Measurements from ENCODE around the gene FSTL3.
"Not testable (repeated sequence)": the region's sequence is repeated elsewhere in the genome, so short reads cannot be mapped to it uniquely, and the experiment has no call there.

Gene FSTL3

GRCh38 chr19:676339-677105, at the start of gene FSTL3:
FSTL3 (plus strand) TSS chr19:676392; CDS start chr19:676424, 32 bp downstream.
- peak; percentile 48 for DNase-seq

GRCh38 chr19:626566-626965, 49.6 kb upstream of the FSTL3 start:
- not testable (repeated sequence) for DNase-seq

GRCh38 chr19:628168-628567, 48.0 kb upstream of the FSTL3 start:
- no peak for DNase-seq

DNA sequence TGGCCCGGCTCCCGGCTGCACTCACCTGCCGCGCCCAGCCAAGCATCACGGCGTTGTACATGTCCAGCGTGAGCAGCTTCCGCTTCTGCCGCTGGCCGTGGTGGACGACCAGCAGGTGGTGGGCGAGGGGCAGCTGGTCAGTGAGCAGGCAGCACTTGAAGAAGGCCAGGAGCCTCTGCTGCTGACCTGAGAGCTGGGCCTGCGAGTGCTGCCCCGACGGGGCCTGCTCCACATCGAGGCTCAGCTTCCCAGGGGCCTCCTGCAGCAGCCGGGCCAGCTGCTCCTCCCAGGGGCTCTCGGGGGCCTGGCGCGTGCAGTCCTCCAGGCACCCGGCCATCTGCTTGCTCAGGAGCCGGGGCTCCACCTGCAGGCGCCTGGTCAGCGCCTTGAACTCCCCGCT, 46.7 kb upstream of the FSTL3 start:
- DNase-seq: not testable (repeated sequence)

DNA sequence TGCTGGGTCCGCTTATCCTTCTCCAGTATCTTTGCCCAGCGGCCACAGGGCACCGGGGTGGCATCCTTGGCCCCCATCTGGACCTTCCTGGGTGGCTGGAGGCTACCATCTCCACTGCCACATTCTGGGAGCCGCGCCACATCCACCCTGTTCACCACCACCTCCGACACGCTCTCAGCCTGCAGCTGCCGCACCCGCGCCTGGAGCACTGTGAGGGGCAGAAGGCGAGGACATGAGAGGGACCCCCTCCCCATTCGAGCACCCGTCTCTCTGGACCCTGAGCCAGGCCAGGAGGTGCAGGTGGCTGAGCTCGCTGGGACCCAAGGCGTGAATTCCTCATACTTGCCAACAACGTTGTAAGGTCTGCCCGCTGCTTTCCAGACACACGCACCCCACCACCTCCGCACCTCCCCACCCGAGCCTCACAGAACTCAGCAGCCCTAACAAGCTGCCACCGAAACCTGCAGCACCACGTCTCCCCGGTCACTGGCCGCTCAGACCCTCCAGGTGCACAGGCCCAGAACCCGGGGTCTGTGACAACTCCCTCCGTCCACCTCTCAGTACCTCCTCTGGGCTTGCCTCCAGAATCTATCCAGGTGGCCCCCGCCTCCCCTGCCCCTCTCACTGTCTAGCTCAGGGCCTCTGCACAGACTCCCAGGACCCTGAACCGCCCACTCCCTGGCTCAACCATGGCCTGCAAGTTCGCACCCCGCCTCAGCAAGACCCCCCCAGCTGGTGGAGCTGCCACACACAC, 46.1 kb upstream of the FSTL3 start:
- DNase-seq: no peak

DNA sequence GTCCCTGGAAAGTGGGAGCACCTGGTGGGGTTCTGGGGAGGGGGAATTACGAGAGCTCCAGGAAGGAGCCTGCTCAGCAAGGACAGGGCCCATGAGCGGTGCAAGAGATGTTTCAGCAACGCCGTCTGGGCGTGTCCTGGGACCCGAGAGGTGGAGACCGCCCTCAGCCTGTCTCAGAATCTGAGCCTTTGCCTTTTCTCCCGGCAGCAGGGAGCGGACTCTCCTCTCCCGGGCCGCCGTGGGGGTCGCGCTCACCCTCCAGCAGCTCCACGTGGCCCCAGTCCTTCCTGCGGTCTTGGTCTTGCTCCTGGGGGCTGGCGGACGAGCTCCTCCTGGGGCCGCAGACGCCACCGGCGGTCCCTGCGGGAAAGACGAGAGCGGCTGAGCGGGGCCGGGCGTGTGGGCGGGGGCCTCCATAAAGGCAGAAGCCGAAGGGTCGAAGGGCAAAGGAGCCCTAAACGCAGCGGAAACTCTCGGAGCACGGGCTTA, 43.6 kb upstream of the FSTL3 start:
- peak; percentile 54 for DNase-seq

- DNase-seq: peak; percentile 99
Measured at GRCh38 chr19:633068-633785, 43.0 kb upstream of the FSTL3 start, which contains the start of gene POLRMT. POLRMT (minus strand) TSS chr19:633537; CDS start chr19:633512, 25 bp downstream.

DNA sequence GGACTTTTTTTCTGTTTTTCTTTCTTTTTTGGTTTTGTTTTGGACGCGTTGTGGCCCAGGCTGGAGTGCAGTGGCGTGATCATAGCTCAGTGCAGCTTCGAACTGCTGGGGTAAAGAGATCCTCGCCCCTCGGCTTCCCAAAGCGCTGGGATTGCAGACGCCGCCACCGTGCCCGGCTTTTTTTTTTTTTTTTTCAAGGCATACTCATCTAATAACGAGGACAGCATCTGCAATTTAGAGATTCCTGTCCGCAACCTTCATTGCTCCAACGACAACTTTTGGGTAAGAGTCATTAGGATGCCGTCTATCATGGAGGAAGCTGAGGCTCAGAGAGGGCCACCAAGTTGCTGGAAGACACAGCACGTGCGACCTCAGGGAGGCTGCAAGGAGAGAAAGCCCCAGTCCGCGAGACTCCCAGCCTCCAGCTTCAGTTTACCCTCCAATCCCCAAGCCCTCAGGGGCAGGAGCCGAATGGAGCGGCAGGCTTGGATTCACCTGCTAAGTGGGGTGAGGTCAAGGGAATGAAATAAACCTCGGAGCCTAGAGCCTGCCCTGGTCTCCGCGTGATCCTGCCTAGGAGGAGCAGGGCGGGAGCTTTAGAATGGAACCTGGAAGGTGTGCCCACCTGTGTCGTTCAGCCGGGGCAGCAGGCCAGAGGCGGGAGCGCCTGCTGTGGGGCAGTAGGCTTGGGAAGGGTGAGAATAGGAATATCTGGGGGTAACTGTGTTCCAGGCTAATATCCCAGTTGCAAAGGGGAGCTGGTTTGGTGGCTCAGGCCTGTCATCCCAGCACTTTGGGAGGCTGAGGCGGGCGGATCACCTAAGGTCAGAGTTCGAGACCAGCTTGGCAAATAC, 42.2 kb upstream of the FSTL3 start:
- DNase-seq: no peak

DNA sequence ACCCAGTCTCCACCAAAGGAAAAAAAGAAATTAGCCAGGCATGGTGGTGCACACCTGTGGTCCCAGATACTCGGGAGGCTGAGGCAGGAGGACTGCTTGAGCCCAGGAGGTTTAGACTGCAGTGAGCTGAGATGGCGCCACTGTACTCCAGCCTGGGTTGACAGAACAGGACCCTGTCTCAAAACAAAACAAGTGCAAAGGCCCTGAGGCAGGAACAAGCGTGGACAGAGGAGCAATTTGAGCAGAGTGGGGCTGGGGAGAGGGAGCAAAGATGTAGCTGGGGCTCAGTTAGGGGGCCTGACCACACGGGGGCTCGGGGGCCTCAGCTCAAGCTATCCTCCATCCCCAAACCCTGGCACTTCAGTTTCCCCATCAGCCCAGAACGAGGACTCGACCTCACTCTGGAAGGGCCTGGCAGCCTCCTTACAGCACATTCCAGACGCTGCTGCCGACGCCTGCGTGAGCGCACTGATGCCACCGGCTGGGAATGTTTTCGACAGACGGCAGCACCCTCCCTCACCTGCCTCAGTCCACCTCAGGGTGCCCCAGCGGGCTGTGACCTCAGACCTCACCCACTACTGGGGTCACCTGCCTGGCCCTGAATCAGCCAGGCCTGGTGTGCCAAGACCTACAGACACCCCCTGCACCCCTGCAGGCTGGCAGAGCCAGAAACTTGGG, 41.1 kb upstream of the FSTL3 start:
- no peak for DNase-seq

DNA sequence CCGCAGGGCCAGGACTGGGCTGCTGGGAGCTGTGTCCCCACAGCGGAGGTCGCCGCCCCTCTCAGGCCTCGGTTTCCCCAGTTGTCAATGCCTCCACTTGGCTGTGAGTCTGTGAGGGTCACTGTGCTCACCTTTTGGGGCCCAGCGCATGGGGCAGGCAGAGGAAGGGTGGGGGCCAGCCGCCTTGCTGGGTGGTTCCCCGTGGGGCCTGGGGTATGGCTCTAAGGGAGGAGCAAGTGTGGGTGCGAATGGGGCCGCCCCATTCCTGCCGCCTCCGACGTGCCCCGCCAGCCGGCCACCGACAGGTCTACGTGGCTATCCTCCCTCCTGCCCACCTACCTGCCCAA, 37.3 kb upstream of the FSTL3 start:
- DNase-seq: no peak

DNA sequence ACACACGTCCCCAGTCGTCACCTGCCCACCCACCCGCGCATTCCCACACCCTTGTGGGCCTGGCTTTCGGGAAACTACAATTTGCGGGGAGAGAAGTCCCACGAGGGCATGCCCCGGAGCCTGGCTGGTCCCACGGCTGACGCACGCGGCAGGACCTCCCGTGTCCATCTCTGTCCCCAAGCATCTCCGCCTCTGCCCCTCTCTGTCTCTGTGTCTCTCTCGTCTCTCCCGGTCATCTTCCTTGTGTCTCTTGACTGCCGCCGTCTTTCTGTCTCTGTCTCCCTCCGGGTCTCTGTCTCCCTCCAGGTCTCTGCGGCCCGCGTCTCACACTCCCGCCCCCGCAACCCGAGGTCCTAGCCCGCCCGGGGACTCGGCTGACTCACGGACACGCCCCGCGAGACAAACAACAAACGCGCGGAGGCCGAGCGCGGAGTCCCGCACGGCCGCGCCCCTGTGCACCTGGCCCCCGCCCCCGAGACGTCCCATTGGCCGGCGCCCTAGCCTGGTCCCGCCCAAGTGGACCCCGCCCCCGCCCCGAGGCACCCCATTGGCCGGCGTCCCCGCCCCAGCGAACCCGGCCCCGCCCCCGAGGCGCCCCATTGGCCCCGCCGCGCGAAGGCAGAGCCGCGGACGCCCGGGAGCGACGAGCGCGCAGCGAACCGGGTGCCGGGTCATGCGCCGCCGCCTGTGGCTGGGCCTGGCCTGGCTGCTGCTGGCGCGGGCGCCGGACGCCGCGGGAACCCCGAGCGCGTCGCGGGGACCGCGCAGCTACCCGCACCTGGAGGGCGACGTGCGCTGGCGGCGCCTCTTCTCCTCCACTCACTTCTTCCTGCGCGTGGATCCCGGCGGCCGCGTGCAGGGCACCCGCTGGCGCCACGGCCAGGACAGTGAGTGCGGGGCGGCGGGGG, 36.7 kb upstream of the FSTL3 start, which contains the start of gene FGF22:
Gene FGF22 (plus strand): TSS at position 627 of the 908 bp plus-strand sequence. CDS start 47 bp downstream, at position 674.
- peak; percentile 94 for DNase-seq

DNA sequence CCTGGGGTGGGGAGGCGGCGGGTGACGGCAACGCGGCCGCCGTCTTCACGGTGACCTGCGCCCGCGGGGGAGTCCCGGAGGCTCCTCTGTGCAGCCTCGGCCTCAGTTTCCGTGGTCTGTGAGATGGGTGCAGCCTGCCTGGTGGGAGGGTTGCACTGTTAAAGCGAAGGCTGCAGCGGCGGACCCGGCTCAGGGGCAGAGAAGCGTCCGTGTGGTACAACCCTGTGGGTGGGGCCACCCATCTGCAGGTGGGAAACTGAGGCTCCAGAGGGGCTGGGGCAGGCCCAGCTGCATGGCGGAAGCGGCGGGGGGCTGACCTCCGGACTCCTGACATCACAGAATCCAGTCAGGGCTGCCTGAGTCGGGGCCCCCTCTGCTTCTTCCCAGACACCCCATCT, 36.0 kb upstream of the FSTL3 start:
- no peak for DNase-seq

DNA sequence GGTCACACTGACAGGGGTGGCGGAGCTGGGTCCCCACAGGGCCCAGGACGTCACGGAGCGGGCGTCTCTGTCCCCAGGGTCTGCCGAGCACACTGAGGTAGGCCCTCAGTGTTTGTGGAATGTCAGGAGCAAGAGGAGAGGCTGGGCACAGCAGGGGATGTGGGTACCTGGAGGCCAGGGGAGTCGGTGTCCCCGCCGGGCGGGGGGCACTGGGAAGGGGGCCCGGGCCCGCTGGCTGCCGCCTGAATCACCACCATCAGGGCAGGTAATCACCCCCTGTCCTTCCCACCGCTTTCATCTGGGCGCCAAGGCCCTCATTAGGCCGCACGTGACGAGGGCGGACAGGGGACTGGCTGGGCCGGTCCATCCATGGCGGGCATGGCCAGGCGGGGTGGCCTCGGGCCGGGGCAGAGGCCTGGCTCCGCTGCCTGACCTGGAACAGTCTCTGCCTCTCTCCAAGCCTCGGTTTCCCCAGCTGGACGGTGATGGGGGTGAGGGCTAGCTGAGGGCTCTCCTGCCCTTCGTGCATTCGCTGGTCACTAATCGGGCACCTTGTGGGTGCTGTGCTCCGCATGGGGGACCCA, 35.5 kb upstream of the FSTL3 start:
- DNase-seq: no peak

DNA sequence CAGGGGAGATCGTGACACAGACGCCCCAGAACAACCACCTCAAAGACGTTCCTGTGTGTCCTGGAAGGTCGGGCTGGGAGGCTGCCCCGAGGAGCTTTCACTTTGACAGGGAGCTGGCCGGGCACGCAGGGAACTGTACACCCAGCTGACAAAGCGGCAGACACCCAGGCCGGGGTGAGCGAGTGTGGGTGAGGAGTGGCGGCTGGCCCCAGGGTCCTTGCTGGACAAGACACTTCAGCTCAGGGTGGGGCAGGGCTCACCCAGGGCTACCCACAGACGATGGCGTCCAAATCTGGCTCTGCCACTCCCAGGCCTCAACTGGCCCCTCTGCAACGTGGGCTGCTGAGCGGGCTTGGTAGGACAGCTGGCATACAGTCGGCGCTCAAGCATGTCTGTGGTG, 34.5 kb upstream of the FSTL3 start:
- DNase-seq: no peak

GRCh38 chr19:642767-643727, 33.1 kb upstream of the FSTL3 start:
- DNase-seq: no peak

- no peak for DNase-seq
Measured at GRCh38 chr19:643736-644135, 32.5 kb upstream of the FSTL3 start.

- no peak for DNase-seq
Measured at GRCh38 chr19:644363-644762, 31.8 kb upstream of the FSTL3 start.

- no peak for DNase-seq
Measured at GRCh38 chr19:644789-645188, 31.4 kb upstream of the FSTL3 start.

Data from femur (tissue), 1 donor.